Dedifferentiated amniotic fluid mesenchymal stem cell (primary cell): Measurements from ENCODE around the gene CHD9NB.
A peak's percentile ranks its signal among the peaks of the same experiment; 100 is the strongest.

Source experiments
- DNase-seq: peaks from one replicate; pipeline ENCODE4 v3.0.0-alpha.2; 2016; ENCODE audit errors: extremely low spot score

The CHD9NB gene

GRCh38 chr16:53052519-53053501 is at the start of gene CHD9NB:
Gene CHD9NB, minus strand, starts transcription at chr16:53052897. Its CDS starts 8,739 bp downstream, at chr16:53044158.
- DNase-seq: peak; percentile 93

GRCh38 chr16:53100889-53101288 is 48.2 kb upstream of the CHD9NB start:
- no peak for DNase-seq

- no peak for DNase-seq
Observed at GRCh38 chr16:53100131-53100748, 47.5 kb upstream of the CHD9NB start.

- DNase-seq: peak; percentile 77
Observed at GRCh38 chr16:53099318-53100130, 46.8 kb upstream of the CHD9NB start.

- peak; percentile 69 for DNase-seq
Observed at GRCh38 chr16:53098526-53099317, 46.0 kb upstream of the CHD9NB start.

- no peak for DNase-seq
Observed at GRCh38 chr16:53097190-53097589, 44.5 kb upstream of the CHD9NB start.

- DNase-seq: no peak
Observed at GRCh38 chr16:53094013-53094630, 41.4 kb upstream of the CHD9NB start.

GRCh38 chr16:53093162-53093744 is 40.6 kb upstream of the CHD9NB start:
- no peak for DNase-seq

GRCh38 chr16:53092284-53092683 is 39.6 kb upstream of the CHD9NB start:
- DNase-seq: no peak

GRCh38 chr16:53091466-53092211 is 38.9 kb upstream of the CHD9NB start:
- DNase-seq: peak; percentile 78

- peak; percentile 90 for DNase-seq
Observed at GRCh38 chr16:53090591-53091411, 38.1 kb upstream of the CHD9NB start.

- no peak for DNase-seq
Observed at GRCh38 chr16:53090286-53090590, 37.5 kb upstream of the CHD9NB start.

- DNase-seq: no peak
Observed at GRCh38 chr16:53089434-53090285, 37.0 kb upstream of the CHD9NB start.

GRCh38 chr16:53087101-53087500 is 34.4 kb upstream of the CHD9NB start:
- DNase-seq: no peak

GRCh38 chr16:53085931-53086421 is 33.3 kb upstream of the CHD9NB start:
- DNase-seq: peak; percentile 60

GRCh38 chr16:53085369-53085843 is 32.7 kb upstream of the CHD9NB start:
- DNase-seq: no peak

GRCh38 chr16:53084746-53085334 is 32.1 kb upstream of the CHD9NB start:
- DNase-seq: no peak
